ENCODE results near the gene MAN1C1.

MAN1C1 gene

GRCh38 chr1:25614501-25615171 is 2.0 kb upstream of the MAN1C1 start:
- no peak for DNase-seq

GRCh38 chr1:25615172-25615541 is 1.4 kb upstream of the MAN1C1 start:
- DNase-seq: no peak

GRCh38 chr1:25615563-25616094 is 962 bp upstream of the MAN1C1 start:
- DNase-seq: no peak

- no peak for DNase-seq
Observed at GRCh38 chr1:25616987-25617624, 515 bp downstream of the MAN1C1 start.

GRCh38 chr1:25617625-25618432 is 1.2 kb downstream of the MAN1C1 start:
- no peak for DNase-seq

GRCh38 chr1:25618433-25618808 is 1.8 kb downstream of the MAN1C1 start:
- no peak for DNase-seq

- no peak for DNase-seq
Observed at GRCh38 chr1:25619101-25619890, 2.7 kb downstream of the MAN1C1 start.

GRCh38 chr1:25620211-25620610 is 3.6 kb downstream of the MAN1C1 start:
- DNase-seq: no peak

GRCh38 chr1:25620701-25621350 is 4.2 kb downstream of the MAN1C1 start:
- no peak for DNase-seq

GRCh38 chr1:25621876-25622275 is 5.3 kb downstream of the MAN1C1 start:
- DNase-seq: no peak

- no peak for DNase-seq
Observed at GRCh38 chr1:25622531-25622930, 5.9 kb downstream of the MAN1C1 start.

- DNase-seq: no peak
Observed at GRCh38 chr1:25623007-25623406, 6.4 kb downstream of the MAN1C1 start.

- no peak for DNase-seq
Observed at GRCh38 chr1:25623731-25624130, 7.1 kb downstream of the MAN1C1 start.

GRCh38 chr1:25624156-25624555 is 7.6 kb downstream of the MAN1C1 start:
- DNase-seq: no peak

GRCh38 chr1:25624604-25625003 is 8.0 kb downstream of the MAN1C1 start:
- no peak for DNase-seq

- DNase-seq: no peak
Observed at GRCh38 chr1:25626018-25626417, 9.4 kb downstream of the MAN1C1 start.

GRCh38 chr1:25628741-25629421 is 12.3 kb downstream of the MAN1C1 start:
- DNase-seq: no peak

GRCh38 chr1:25629836-25630235 is 13.2 kb downstream of the MAN1C1 start:
- DNase-seq: no peak

GRCh38 chr1:25631750-25632485 is 15.3 kb downstream of the MAN1C1 start:
- no peak for DNase-seq

GRCh38 chr1:25634066-25634465 is 17.5 kb downstream of the MAN1C1 start:
- DNase-seq: no peak

- DNase-seq: no peak
Observed at GRCh38 chr1:25634896-25635295, 18.3 kb downstream of the MAN1C1 start.

All from activated gamma-delta T cell (primary cell).